GM18909 (cell line): ENCODE results near the gene KLC1.
"Not testable (repeated sequence)": the region's sequence is repeated elsewhere in the genome, so short reads cannot be mapped to it uniquely, and the experiment has no call there.

Experiments used
- ATAC-seq: cut with Tn5 transposase; IDR thresholded peaks from one replicate; pipeline ENCODE4 v1.9.1; 2021; ENCODE audit warnings: mild to moderate bottlenecking; ENCODE audit not compliant: unreplicated experiment, poor library complexity

The KLC1 gene

GRCh38 chr14:103628684-103629502 is at the start of gene KLC1:
Gene KLC1, plus strand, starts transcription at chr14:103629211. Its CDS starts 25,354 bp downstream, at chr14:103654565.
- ATAC-seq: peak; percentile 65

- no peak for ATAC-seq
Observed at GRCh38 chr14:103581206-103581605, 47.8 kb upstream of the KLC1 start.

DNA sequence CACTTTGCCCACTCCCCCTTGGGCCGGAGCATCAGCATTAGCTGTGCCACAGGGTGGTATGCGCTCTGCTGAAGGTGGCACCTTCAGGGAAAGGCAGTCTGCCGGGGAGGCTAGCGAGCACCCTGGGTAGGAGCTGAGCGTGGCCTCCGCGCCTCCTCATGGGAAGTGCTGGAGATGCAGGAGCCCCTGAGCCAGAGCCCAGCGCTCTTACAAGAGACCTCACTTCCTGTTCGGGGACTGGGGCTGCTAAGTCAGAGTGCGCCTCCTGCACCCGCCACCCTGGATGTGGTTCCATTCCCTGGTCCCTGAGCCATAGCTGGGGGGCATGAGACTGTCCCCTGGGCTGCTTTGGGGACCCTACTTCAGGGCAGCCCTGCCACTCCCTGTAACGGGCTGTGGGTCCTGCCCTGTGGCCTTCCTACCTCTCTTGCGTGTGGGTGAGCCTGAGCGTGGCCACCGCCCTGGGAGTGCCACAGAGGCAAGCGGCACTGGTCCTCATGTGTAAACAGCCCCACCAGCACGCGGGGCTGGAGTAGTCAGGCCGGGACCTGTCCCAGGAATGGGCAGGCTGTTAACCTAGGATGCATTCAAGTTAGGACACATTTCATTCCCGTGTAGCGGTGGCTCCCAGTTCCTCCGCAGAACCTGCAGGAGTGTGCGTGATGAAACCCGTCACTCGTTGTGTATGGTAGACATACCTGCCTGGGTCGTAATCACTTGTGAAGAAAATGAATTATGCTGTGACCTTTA is 46.9 kb upstream of the KLC1 start:
- no peak for ATAC-seq

DNA sequence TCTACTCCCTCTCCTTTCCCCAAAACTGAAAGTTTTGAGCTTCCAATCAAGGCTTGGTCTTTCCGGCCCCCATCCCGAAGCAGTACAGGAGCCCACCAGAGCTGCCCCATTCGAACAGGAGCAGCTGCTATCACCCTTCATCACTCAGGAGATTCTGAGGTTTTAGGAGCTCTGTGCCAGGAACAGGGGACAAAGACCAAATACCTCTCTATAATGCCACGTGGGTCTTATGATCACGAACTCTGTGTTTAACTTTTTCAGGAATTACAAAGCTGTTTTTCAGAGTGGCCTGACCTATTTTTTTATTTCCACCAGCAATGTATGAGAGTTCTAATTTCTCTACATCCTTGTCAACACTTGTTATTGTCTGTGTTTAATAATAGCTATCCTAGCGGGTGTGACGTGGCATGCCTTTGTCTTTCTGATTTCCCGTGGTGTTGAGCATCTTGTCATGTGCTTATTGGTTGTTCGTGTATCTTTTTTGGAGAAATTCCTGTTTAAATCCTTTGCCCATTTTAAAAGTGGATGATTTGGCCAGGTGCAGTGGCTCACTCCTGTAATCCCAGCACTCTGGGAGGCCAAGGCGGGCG is 44.6 kb upstream of the KLC1 start:
- ATAC-seq: no peak

DNA sequence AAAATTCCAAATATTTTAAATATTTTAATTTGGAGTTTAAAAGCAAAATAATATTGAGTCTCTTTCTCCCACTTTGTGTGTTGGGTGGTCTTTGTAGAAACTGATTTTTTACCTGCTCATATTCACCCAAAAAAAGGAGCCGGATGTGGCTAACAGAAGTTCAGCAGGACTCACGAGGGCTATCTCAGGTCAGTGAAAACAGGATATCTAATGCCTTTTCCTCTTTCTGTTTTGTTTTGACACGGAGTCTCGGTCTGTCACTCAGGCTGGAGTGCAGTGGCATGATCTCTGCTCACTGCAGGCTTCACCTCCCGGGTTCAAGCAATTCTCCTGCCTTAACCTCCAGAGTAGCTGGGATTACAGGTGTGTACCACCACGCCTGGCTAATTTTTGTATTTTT is 35.4 kb upstream of the KLC1 start:
- peak; percentile 83 for ATAC-seq

DNA sequence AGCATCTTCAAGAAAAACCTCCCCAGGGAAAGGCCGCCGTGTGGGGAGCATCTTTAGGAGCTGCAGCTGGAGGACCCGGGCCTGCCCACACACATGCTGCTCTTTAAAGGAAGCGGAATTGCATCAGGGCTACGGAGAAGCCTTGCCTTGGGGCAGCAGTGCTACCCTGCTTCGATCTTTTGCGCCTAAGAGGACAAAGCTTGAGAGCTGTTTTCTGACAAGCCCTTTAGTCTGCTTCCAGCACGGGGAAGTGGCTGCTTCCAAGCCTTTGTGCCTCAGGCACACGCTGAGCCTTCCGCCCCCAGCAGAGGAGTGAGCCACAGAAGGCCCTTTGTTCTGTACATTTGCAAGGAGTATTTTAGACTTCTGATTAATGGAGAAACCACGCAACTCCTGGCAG is 34.7 kb upstream of the KLC1 start:
- ATAC-seq: no peak

DNA sequence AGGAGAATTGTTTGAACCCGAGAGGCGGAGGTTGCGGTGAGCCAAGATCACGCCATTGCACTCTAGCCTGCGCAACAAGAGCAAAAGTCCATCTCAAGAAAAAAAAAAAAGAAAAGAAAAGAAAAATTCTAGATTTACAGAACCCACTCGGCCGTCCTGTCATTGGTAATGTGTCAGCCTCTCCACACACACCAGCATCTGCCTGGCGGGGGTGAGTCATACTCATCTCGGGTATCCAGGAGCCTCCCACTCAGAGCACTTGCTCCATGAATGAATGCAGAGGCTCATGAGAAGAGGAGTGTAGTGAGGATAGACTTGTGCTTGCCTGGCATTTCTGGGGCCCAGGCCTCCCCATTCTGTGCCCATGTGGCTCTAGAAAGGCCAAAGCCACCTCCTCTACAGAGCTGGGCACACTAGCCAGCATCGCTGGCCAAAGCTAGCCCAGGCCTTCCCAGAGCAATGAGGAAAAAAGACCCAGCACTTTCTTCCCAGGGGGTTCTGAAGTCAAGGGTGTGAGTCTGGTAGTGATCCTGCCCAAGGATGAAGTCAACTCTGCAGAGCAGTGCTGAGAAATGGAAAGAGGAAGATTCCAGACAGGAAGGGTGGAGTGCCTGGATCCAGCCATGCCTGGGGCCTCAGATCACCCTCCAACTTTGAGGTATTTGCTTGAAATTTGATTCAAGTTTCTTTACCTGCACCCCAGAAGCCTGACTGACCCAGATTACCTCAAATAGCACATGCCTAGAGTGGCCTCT is 31.2 kb upstream of the KLC1 start:
- ATAC-seq: no peak

DNA sequence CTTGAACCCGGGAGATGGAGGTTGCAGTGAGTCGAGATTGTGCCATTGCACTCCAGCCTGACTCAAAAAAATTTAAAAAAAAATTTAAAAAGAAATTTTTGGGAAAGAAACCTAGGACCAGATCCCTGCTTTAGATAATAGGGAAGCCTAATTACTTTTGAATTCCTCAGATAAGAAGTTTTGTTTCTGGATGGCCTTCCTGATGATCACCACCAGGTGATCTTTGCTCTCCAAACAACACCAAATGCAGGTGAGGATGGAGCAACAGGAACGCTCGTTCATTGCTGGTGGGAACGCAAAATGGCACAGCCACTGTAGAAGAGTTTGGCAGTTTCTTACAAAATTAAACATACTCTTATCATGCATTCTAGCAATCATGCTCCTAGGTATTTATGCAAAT is 28.5 kb upstream of the KLC1 start:
- no peak for ATAC-seq

GRCh38 chr14:103604620-103605019 is 24.4 kb upstream of the KLC1 start:
- no peak for ATAC-seq

- peak; percentile 59 for ATAC-seq
Observed at GRCh38 chr14:103606963-103607668, 21.9 kb upstream of the KLC1 start.

GRCh38 chr14:103607822-103608221 is 21.2 kb upstream of the KLC1 start:
- no peak for ATAC-seq

DNA sequence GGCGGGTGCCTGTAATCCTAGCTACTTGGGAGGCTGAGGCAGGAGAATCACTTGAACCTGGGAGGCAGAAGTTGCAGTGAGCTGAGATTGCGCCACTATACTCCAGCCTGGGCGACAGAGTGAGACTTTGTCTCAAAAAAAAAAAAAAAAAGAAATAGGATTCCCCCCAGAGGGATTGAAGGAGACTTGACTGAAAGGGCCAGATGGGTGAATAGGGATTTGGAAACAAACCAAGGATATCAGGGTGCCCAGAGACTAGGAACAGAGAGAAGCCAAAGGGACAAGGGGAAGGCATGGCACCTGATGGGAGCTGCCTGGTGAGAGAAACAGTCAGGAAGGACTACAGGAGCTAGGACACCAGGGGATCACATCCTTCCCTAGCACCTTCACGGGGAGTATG is 19.9 kb upstream of the KLC1 start:
- not testable (repeated sequence) for ATAC-seq

DNA sequence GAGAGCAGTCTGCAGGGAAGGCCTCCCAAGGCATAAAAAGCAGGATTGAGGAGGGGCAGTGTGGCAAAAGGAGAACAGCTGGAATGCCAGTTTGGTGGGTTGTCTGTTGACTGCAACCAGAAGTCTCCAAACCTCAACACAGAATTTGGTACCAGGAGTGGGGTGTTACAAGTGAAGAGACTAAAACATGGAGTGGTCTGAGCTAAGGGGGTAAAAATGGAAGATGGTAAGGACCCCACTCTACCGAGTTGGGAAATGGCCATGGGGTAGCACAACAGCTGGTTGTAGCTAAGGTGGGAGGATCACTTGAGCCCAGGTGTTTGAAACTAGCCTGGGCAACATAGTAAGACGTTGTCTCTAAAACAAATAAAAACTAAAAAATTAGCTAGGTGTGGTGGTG is 17.8 kb upstream of the KLC1 start:
- no peak for ATAC-seq

DNA sequence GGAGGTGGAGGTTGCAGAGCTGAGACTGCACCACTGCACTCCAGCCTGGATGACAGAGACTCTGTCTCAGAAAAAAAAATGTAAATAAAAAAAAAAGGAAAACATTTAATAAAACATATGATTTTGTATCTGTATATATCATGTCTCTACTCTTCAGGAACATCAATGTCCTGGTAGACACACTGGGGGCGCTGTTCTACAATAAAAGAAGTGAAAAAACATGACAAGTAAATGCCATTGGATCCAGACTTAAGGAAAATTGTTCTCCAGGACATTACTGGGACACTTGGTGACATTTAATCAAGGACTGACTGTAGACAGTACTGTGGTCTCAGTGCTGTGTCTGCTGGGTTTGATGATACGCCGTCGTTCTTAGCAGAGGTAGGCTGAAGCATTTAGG is 15.5 kb upstream of the KLC1 start:
- no peak for ATAC-seq

DNA sequence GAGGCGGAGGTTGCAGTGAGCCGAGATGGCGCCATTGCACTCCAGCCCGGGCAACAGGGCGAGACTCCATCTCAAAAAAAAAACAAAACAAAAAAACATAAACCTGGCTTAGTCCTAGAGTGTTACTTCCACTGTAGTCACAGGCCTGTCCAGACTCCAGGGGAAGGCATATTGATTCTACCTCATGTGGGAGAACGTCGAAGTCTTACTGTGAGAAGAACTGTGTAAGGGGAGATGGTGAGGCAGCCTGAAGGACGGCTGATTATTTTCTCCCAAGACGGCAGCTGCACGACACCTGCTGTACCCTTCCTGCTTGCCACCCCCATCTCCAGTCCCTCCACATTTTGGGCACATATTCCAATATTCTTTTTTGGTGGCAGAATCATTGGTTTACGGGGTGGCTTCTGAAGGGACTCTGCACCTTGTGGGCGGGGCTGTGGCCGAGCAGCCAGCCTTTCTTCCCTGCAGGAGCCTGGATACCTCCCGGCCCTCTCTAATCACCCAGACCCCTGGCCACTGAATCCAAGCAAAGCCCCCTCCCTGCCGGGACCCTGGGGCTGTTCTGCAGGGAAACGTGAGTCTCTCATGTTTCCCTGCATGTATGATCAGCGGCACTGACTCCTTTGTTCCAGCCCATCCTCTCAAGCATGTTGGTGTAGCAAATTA is 12.2 kb upstream of the KLC1 start:
- ATAC-seq: no peak

DNA sequence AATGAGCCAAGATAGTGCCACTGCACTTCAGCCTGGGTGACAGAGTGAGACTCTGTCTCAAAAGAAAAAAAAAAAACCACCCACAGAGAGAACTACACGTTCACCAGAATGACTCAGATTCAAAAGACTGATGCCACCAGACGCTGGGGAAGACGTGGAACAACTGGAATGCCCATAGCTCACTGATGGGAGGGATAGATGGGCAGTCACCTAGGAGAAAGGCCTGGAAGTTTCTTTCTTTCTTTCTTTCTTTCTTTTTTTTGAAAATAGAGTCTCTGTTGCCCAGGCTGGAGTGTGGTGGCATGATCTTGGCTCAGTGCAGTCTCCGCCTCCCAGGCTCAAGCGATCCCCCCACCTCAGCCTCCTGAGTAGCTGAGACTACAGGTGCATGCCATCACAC is 10.0 kb upstream of the KLC1 start:
- ATAC-seq: no peak

DNA sequence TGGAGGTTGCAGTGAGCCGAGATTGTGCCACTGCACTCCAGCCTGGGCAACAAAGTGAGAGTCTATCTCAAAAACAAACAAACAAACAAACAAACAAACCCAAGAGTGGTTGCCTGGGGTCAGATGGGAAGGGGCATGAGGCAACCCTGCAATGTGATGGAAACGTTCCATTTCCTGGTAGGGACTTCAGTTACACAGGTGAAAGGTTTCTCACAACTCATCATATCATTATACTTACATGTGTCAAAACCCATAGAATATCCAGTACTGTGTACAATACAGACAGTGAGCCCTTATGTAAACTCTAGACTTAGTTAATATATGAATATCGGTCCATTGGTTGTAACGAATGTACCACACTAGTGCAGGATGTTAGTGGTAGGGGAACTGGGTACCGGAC is 7.2 kb upstream of the KLC1 start:
- ATAC-seq: no peak

GRCh38 chr14:103623308-103623707 is 5.7 kb upstream of the KLC1 start:
- ATAC-seq: no peak

GRCh38 chr14:103623883-103624482 is 5.0 kb upstream of the KLC1 start:
- no peak for ATAC-seq
